ENCODE results near the gene ZEB1. TPM values are rescaled to one million over a fixed set of nuclear protein-coding genes. Genes with fewer than 3 reads are reported as not detected.

Gene ZEB1
- 100 to 1,000 TPM in 1 of 3 donors, 10 to 100 TPM in 1, 1 to 10 TPM in 1; 8.8 to 200 (median 28.1) TPM for total RNA-seq
- long read RNA-seq, donor 1, full-length matches to known transcripts: 24 of 50 reads
- long read RNA-seq, donor 1, partial matches to known transcripts: 14 of 50 reads
- long read RNA-seq, donor 1, other reads (novel, unspliced or antisense): 12 of 50 reads
- long read RNA-seq, donor 2, partial matches to known transcripts: 3 of 10 reads
- long read RNA-seq, donor 2, other reads (novel, unspliced or antisense): 3 of 10 reads

GRCh38 chr10:31318854-31319601, at the start of gene ZEB1:
Gene ZEB1, plus strand, starts transcription at chr10:31319216. Its CDS starts 19 bp downstream, at chr10:31319235.
- ATAC-seq: peak; percentile 92
- peak within 1 kb of the TSS; percentile 54 for H3K4me3 ChIP-seq
- no peaks in the 10 kb centered on the region for H3K9me3 ChIP-seq
- peak; percentile 84 to 96 (median 91) for DNase-seq
- no peak for TF ChIP-seq CTCF (IDR thresholded peaks at IDR 0.05)
- intact Hi-C loops (cut with DNase I, micrococcal nuclease): no loop called here
- H3K4me1 ChIP-seq (ENCODE audit: low read depth): no peaks in the 10 kb centered on the region
- H3K36me3 ChIP-seq (ENCODE audit: low read depth): no peaks in the 10 kb centered on the region

GRCh38 chr10:31270954-31271353, 48.1 kb upstream of the ZEB1 start:
- no peaks in the 10 kb centered on the region for H3K9me3 ChIP-seq
- no peak for DNase-seq
- no peak for ATAC-seq

GRCh38 chr10:31272841-31273240, 46.2 kb upstream of the ZEB1 start:
- intact Hi-C loops (cut with DNase I, micrococcal nuclease): loop anchor here in 1 of 2 donors (10.0 kb wide), 1 partner anchor 98 kb away; no protein-coding TSS in a partner anchor
- TF ChIP-seq CTCF (IDR thresholded peaks at IDR 0.05): no peak
- ATAC-seq (no peak), DNase-seq (no peak)
- Histone ChIP-seq H3K4me3 (no peak overlapping the region), H3K9me3 (no peaks in the 10 kb centered on the region), H3K4me1 (ENCODE audit: low read depth) (no peaks in the 10 kb centered on the region), H3K36me3 (ENCODE audit: low read depth) (no peaks in the 10 kb centered on the region)

More at GRCh38 chr10:31270954-31271353, 48.1 kb upstream of the ZEB1 start:
- intact Hi-C loops (cut with DNase I, micrococcal nuclease): loop anchor here in 1 of 2 donors (10.0 kb wide), 1 partner anchor 96 kb away; no protein-coding TSS in a partner anchor
- no peaks in the 10 kb centered on the region for H3K36me3 ChIP-seq (ENCODE audit: low read depth)
- no peaks in the 10 kb centered on the region for H3K4me1 ChIP-seq (ENCODE audit: low read depth)
- H3K4me3 ChIP-seq: no peak overlapping the region
- TF ChIP-seq CTCF (IDR thresholded peaks at IDR 0.05): no peak

- H3K9me3 ChIP-seq: no peaks in the 10 kb centered on the region
- H3K36me3 ChIP-seq (ENCODE audit: low read depth): no peaks in the 10 kb centered on the region
- H3K4me3 ChIP-seq: no peak overlapping the region
- no peaks in the 10 kb centered on the region for H3K4me1 ChIP-seq (ENCODE audit: low read depth)
- DNase-seq (no peak), ATAC-seq (no peak)
- intact Hi-C loops (cut with DNase I, micrococcal nuclease): loop anchor here in 1 of 2 donors (10.0 kb wide), 1 partner anchor 99 kb away; no protein-coding TSS in a partner anchor
- no peak for TF ChIP-seq CTCF (IDR thresholded peaks at IDR 0.05)
Observed at GRCh38 chr10:31273789-31274188, 45.2 kb upstream of the ZEB1 start.

GRCh38 chr10:31274310-31274709, 44.7 kb upstream of the ZEB1 start:
- Histone ChIP-seq H3K9me3 (no peaks in the 10 kb centered on the region), H3K4me3 (no peak overlapping the region), H3K36me3 (ENCODE audit: low read depth) (no peaks in the 10 kb centered on the region), H3K4me1 (ENCODE audit: low read depth) (no peaks in the 10 kb centered on the region)
- DNase-seq (no peak), ATAC-seq (no peak)
- intact Hi-C loops (cut with DNase I, micrococcal nuclease): loop anchor here in 1 of 2 donors (10.0 kb wide), 1 partner anchor 100 kb away; no protein-coding TSS in a partner anchor
- TF ChIP-seq CTCF (IDR thresholded peaks at IDR 0.05): no peak
